ENCODE results near the gene SH3BGRL. TPM values are rescaled to one million over a fixed set of nuclear protein-coding genes. Genes with fewer than 3 reads are reported as not detected.
A peak's percentile ranks its signal among the peaks of the same experiment; 100 is the strongest.

Gene SH3BGRL
- polyA plus RNA-seq, 1 of the 3 experiments (the other 2 are of a cell fraction) = 43.6 TPM

DNA sequence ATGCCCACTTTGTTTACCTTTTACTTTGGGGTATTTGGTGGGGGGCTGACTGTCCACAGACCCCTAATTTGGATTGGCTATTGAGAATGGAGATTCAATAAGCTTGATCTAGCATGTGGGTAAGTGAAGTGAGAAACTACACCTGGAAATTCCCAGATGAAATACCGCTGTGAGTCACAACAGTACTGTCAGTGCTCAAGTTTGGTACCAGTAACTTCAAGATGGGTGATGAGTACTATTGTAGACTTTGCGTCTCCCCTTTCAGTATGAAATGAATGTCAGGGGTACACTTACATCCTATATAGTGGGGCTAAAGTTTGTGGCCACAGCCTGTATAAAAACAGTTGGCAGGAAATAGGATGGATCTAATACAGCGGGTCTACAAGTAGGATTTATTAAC lies 33.5 kb upstream of the SH3BGRL start:
- WGBS (ENCODE audit: low lambda C conversion rate) = 0% methylated on average over 3 of the region's 3 CpGs
- Histone ChIP-seq H4K20me1 (ENCODE audit: insufficient read depth) (no peaks in the 10 kb centered on the region), H3K4me3 (ENCODE audit: low read depth in 2 of 2, low read length in 1 of 2) (no peak overlapping the region), H3K36me3 (replicated peaks in 1 of 2; ENCODE audit: control insufficient read depth in 1 of 2, insufficient read depth in 2 of 2, low read length in 1 of 2) (no peaks in the 10 kb centered on the region), H3K4me1 (ENCODE audit: control insufficient read depth in 1 of 2, insufficient read depth in 2 of 2, low read depth in 1 of 2, low read length in 1 of 2) (no peaks in the 10 kb centered on the region), H3K4me2 (no peak overlapping the region), H3K9me3 (no peaks in the 10 kb centered on the region), H3F3A (replicated peaks; ENCODE audit: insufficient read depth) (no peaks in the 10 kb centered on the region), H3K27ac (ENCODE audit: low read depth in 2 of 2, low read length in 1 of 2) (no peak overlapping the region), H3K9ac (no peak overlapping the region), H3K9me2 (no peaks in the 10 kb centered on the region), H3K27me3 (ENCODE audit: insufficient read depth) (no peaks in the 10 kb centered on the region), H3K79me2 (ENCODE audit: insufficient read depth) (no peaks in the 10 kb centered on the region), H2AFZ (ENCODE audit: low read depth) (no peak overlapping the region)
- ChIA-PET CTCF (interaction anchor here (1.1 kb wide), 1 partner anchor 27 kb away, joined by 3 read pairs; no protein-coding TSS in a partner anchor), POLR2A (no interaction called here)
- TF ChIP-seq RXRA (IDR thresholded peaks at IDR 0.05; ENCODE audit: borderline replicate concordance, low read depth) (no peak), RCOR1 (IDR thresholded peaks at IDR 0.05; ENCODE audit: low read length) (no peak), RAD21 (IDR thresholded peaks at IDR 0.05; ENCODE audit: low read length) (no peak), YY1 (IDR thresholded peaks at IDR 0.05; ENCODE audit: low read depth) (no peak), GATA2 (CRISPR knock-in tag; IDR thresholded peaks at IDR 0.05) (no peak), SIN3A (IDR thresholded peaks at IDR 0.05; ENCODE audit: borderline replicate concordance, low read depth, low read length) (no peak), MXI1 (IDR thresholded peaks at IDR 0.05; ENCODE audit: low read depth, low read length) (no peak), NFIC (IDR thresholded peaks at IDR 0.05; ENCODE audit: borderline replicate concordance) (no peak), TCF12 (IDR thresholded peaks at IDR 0.05) (no peak), POLR2AphosphoS5 (IDR thresholded peaks at IDR 0.05; ENCODE audit: low read depth, low read length) (no peak)
- TF ChIP-seq, protein P1, sequence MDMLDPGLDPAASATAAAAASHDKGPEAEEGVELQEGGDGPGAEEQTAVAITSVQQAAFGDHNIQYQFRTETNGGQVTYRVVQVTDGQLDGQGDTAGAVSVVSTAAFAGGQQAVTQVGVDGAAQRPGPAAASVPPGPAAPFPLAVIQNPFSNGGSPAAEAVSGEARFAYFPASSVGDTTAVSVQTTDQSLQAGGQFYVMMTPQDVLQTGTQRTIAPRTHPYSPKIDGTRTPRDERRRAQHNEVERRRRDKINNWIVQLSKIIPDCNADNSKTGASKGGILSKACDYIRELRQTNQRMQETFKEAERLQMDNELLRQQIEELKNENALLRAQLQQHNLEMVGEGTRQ (IDR thresholded peaks at IDR 0.05; ENCODE audit: borderline replicate concordance, low read depth, low read length) = no peak
- no peak for DNase-seq

DNA sequence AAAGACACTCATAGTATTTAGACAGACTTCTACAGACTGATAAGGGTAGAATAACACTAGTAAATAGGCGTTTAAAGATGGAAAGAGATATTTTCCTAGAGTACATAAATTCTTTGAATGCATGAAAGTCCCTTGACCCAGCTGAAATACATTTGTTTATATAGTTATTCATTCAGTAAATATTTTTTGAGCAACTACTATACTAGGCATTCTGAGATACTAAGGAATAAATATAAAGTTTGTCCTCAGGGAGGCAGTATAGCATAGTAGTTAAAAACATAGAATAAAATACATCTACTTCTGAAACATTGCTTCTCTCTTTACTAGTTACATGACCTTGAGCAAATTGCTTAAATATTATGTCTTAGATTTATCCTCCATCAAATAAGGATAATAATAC lies 27.6 kb upstream of the SH3BGRL start:
- Histone ChIP-seq H3K79me2 (ENCODE audit: insufficient read depth) (no peaks in the 10 kb centered on the region), H3K9ac (no peak overlapping the region), H3K36me3 (replicated peaks in 1 of 2; ENCODE audit: control insufficient read depth in 1 of 2, insufficient read depth in 2 of 2, low read length in 1 of 2) (no peaks in the 10 kb centered on the region), H3K4me2 (no peak overlapping the region), H3K27me3 (ENCODE audit: insufficient read depth) (no peaks in the 10 kb centered on the region), H4K20me1 (ENCODE audit: insufficient read depth) (no peaks in the 10 kb centered on the region), H3F3A (replicated peaks; ENCODE audit: insufficient read depth) (no peaks in the 10 kb centered on the region), H3K9me3 (no peaks in the 10 kb centered on the region), H2AFZ (ENCODE audit: low read depth) (no peak overlapping the region), H3K4me3 (ENCODE audit: low read depth in 2 of 2, low read length in 1 of 2) (no peak overlapping the region), H3K27ac (ENCODE audit: low read depth in 2 of 2, low read length in 1 of 2) (no peak overlapping the region), H3K9me2 (no peaks in the 10 kb centered on the region), H3K4me1 (ENCODE audit: control insufficient read depth in 1 of 2, insufficient read depth in 2 of 2, low read depth in 1 of 2, low read length in 1 of 2) (no peaks in the 10 kb centered on the region)
- 4% methylated on average over 1 of the region's 1 CpG for WGBS (ENCODE audit: low lambda C conversion rate)
- peak; percentile 40 for TF ChIP-seq RAD21 (IDR thresholded peaks at IDR 0.05; ENCODE audit: low read length)
- no peak for TF ChIP-seq CHD2 (IDR thresholded peaks at IDR 0.05; ENCODE audit: low read length, partially characterized antibody)
- TF ChIP-seq, protein P2, sequence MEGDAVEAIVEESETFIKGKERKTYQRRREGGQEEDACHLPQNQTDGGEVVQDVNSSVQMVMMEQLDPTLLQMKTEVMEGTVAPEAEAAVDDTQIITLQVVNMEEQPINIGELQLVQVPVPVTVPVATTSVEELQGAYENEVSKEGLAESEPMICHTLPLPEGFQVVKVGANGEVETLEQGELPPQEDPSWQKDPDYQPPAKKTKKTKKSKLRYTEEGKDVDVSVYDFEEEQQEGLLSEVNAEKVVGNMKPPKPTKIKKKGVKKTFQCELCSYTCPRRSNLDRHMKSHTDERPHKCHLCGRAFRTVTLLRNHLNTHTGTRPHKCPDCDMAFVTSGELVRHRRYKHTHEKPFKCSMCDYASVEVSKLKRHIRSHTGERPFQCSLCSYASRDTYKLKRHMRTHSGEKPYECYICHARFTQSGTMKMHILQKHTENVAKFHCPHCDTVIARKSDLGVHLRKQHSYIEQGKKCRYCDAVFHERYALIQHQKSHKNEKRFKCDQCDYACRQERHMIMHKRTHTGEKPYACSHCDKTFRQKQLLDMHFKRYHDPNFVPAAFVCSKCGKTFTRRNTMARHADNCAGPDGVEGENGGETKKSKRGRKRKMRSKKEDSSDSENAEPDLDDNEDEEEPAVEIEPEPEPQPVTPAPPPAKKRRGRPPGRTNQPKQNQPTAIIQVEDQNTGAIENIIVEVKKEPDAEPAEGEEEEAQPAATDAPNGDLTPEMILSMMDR (IDR thresholded peaks at IDR 0.05) = peak; percentile 62
- 0 out of 2 replicates have a peak, but pooled peaks have one; percentile 14 for TF ChIP-seq SMC3 (IDR thresholded peaks at IDR 0.05; ENCODE audit: low read depth, low read length)
- no peak for DNase-seq
- POLR2A ChIA-PET = no interaction called here
- CTCF ChIA-PET = interaction anchor here (0.8 to 1.6 kb wide), 5 partner anchors 9 to 203 kb away, joined by 3 to 6 read pairs (median 4); no protein-coding TSS in a partner anchor

All from SK-N-SH (cell line).